Measurements from ENCODE around the gene THEMIS.

The THEMIS gene

DNA sequence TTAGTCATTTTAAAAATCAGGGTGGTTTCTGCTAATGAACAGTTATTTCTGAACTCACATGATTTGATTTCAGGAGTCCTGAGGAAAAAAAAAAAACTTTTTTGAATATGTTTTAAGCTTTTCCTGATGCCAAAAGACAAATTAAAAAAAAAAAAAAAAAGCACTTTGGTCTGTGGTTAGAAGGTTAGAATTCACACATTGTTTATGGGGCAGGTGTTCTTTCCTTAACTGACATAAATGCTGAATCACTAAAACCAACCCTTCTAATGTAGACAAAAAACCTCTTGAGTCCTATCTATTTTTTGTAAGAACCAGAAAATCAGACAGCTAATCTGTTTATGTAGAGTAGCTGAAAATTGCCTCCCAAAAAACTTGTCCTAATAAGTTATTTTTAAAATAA lies 20.4 kb downstream of the THEMIS start:
- TF ChIP-seq, protein P1, sequence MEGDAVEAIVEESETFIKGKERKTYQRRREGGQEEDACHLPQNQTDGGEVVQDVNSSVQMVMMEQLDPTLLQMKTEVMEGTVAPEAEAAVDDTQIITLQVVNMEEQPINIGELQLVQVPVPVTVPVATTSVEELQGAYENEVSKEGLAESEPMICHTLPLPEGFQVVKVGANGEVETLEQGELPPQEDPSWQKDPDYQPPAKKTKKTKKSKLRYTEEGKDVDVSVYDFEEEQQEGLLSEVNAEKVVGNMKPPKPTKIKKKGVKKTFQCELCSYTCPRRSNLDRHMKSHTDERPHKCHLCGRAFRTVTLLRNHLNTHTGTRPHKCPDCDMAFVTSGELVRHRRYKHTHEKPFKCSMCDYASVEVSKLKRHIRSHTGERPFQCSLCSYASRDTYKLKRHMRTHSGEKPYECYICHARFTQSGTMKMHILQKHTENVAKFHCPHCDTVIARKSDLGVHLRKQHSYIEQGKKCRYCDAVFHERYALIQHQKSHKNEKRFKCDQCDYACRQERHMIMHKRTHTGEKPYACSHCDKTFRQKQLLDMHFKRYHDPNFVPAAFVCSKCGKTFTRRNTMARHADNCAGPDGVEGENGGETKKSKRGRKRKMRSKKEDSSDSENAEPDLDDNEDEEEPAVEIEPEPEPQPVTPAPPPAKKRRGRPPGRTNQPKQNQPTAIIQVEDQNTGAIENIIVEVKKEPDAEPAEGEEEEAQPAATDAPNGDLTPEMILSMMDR (IDR thresholded peaks at IDR 0.05; ENCODE audit: control insufficient read depth, extremely low read depth, insufficient read depth): no peak
- H3K4me3 ChIP-seq (ENCODE audit: low read depth, low read length): no peak overlapping the region
- DNase-seq (ENCODE audit: low read depth): no peak

DNA sequence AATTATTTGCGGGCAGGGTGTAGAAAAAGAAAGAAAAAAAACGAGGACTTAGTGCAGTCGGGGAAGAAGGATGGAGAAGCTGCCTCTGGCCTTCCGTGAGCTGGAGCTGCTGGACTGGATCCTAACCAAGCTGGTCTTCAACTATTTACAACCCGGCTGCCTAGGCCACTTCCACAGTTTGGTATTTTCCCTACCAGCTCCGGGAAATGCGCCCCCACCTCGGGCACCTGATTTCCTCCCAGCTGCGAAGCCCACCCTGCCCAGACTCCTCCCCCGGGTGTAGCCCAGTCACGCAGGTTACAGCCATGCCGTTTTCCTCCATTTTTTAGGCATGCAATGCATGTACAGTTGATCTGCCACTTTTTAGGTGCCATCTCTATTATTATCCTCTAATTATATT lies 21.2 kb downstream of the THEMIS start:
- no peak overlapping the region for H3K4me3 ChIP-seq (ENCODE audit: low read depth, low read length)
- TF ChIP-seq, protein P1 (IDR thresholded peaks at IDR 0.05; ENCODE audit: control insufficient read depth, extremely low read depth, insufficient read depth): no peak
- DNase-seq (ENCODE audit: low read depth): no peak

DNA sequence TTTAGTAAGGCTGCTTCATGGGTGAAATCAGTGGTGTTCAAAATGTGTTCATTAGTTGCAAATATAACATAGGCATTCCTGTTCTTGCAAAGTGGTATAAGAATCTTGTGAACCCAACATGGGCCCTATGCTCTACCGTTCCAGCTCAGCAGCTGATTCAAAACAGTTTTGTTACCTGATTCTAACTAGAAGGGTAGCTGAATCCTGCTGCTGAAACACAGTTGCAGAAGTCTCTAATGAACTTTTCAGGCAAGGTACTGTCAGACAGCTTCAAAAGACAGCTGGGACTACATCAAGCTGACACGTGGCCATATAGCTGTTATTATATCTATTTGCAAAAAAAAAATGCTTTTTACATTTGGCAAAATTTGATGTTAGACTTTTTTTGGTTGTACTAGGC lies 22.7 kb downstream of the THEMIS start:
- no peak for DNase-seq (ENCODE audit: low read depth)
- TF ChIP-seq, protein P1 (IDR thresholded peaks at IDR 0.05; ENCODE audit: control insufficient read depth, extremely low read depth, insufficient read depth): no peak
- H3K4me3 ChIP-seq (ENCODE audit: low read depth, low read length): no peak overlapping the region

DNA sequence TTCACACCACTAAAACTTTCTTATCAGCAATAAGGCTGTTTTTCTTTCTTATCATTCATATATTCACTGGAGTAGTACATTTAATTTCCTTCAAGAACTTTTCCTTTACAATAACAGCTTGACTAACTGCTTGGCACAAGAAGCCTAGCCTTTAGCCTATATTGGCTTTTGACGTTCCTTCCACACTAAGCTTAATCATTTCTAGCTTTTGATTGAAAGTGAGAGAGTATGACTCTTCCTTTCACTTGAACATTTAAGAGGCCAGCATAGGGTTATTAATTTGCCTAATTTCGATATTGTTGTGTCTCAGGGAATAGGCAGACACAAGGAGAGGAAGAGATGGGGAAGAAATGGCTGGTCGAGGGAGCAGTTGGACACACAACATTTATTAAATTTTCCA lies 23.6 kb downstream of the THEMIS start:
- no peak overlapping the region for H3K4me3 ChIP-seq (ENCODE audit: low read depth, low read length)
- no peak for DNase-seq (ENCODE audit: low read depth)
- TF ChIP-seq, protein P1 (IDR thresholded peaks at IDR 0.05; ENCODE audit: control insufficient read depth, extremely low read depth, insufficient read depth): no peak

DNA sequence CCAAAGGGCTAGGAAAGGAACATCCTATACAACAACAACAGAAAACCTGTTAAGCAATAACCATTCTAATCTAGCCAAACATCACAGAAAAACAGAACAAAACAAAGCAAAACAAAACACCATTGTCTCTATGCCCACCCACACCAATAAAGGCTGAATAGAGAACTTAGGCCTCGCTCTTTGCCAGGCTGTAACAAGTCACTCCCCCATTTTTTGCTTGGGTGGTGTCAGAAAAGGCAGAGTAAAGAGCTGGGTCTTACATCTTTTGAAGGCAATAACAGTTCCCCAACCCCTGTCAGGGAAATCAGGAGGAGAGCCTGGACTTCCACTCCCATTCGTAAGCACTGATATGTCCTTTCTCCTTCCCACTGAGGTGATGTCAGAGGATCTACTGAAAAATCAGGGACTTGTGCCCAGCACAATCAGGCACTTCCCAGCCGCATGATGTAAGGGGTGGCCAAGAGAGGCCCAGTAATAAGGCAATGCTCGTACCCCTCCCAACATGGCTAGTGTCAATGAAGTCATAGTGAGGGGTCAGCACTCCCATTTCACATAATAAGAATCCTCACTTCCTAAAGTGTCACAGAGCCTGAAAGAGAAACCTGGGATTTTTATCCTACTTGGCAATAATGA lies 31.0 kb downstream of the THEMIS start:
- no peak overlapping the region for H3K4me3 ChIP-seq (ENCODE audit: low read depth, low read length)
- TF ChIP-seq, protein P1 (IDR thresholded peaks at IDR 0.05; ENCODE audit: control insufficient read depth, extremely low read depth, insufficient read depth): no peak
- no peak for DNase-seq (ENCODE audit: low read depth)

DNA sequence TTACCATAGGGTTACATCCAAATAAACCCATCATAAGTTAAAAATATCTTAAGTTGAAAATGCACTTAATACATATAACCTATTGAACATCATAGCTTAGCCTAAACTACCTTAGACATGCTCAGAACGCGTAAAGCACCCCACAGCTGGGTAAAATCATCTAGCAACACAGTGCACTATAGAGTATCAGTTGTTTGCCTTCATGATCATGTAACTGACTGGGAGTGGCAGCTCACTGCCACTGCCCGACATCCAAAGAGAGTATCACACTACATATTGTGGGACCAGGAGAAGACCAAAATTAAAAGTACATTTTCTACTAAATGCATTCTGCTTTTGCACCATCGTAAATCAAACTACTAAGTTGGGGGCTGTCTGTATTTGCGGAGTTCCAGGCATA lies 31.7 kb downstream of the THEMIS start:
- DNase-seq (ENCODE audit: low read depth): no peak
- H3K4me3 ChIP-seq (ENCODE audit: low read depth, low read length): no peak overlapping the region
- TF ChIP-seq, protein P1 (IDR thresholded peaks at IDR 0.05; ENCODE audit: control insufficient read depth, extremely low read depth, insufficient read depth): no peak

GRCh38 chr6:127868338-127868737 lies 32.5 kb downstream of the THEMIS start:
- TF ChIP-seq, protein P1 (IDR thresholded peaks at IDR 0.05; ENCODE audit: control insufficient read depth, extremely low read depth, insufficient read depth): no peak
- H3K4me3 ChIP-seq (ENCODE audit: low read depth, low read length): no peak overlapping the region
- no peak for DNase-seq (ENCODE audit: low read depth)

All from LNCaP clone FGC (cell line).